Measurements from ENCODE around the gene AKTIP.
"Not testable (repeated sequence)": the region's sequence is repeated elsewhere in the genome, so short reads cannot be mapped to it uniquely, and the experiment has no call there.

AKTIP gene

GRCh38 chr16:53523126-53523804 is 20.3 kb upstream of the AKTIP start:
- TF ChIP-seq CTCF (conservative IDR thresholded peaks at IDR 0.05) = no peak
- H3K27ac ChIP-seq = no peak overlapping the region

- no peak for TF ChIP-seq CTCF (conservative IDR thresholded peaks at IDR 0.05)
- no peak overlapping the region for H3K27ac ChIP-seq
These were observed 16.5 kb upstream of the AKTIP start for GRCh38 chr16:53519417-53520091.

- no peak for TF ChIP-seq CTCF (conservative IDR thresholded peaks at IDR 0.05)
- no peak overlapping the region for H3K27ac ChIP-seq
These were observed 15.8 kb upstream of the AKTIP start for GRCh38 chr16:53518550-53519416.

- no peak overlapping the region for H3K27ac ChIP-seq
- TF ChIP-seq CTCF (conservative IDR thresholded peaks at IDR 0.05) = no peak
These were observed 14.8 kb upstream of the AKTIP start for GRCh38 chr16:53517851-53518250.

- TF ChIP-seq CTCF (conservative IDR thresholded peaks at IDR 0.05) = no peak
- no peak overlapping the region for H3K27ac ChIP-seq
These were observed 12.8 kb upstream of the AKTIP start for GRCh38 chr16:53515811-53516210.

GRCh38 chr16:53515259-53515658 is 12.2 kb upstream of the AKTIP start:
- TF ChIP-seq CTCF (conservative IDR thresholded peaks at IDR 0.05) = no peak
- no peak overlapping the region for H3K27ac ChIP-seq

- H3K27ac ChIP-seq = not testable (repeated sequence)
These were observed 9.8 kb upstream of the AKTIP start for GRCh38 chr16:53512795-53513194.

Measured in VCaP (cell line).